Transverse colon (tissue), 3 donors: Measurements from ENCODE around the gene VPS26B.

Experiments used
- CTCF ChIP-seq, 5 experiments: fragments of 200-600 bp in 3 of 5; fragments of 450-650 bp in 2 of 5; sonication (generic) in 3 of 5; IDR thresholded peaks; 1 replicate in 2 of 5; 2 replicates in 3 of 5; pipeline ENCODE4 v1.5.1; 2016 to 2017; ENCODE audit warnings: antibody characterized with exemption in 5 of 5, inconsistent platforms in 3 of 5, mild to moderate bottlenecking in 2 of 5, moderate library complexity in 1 of 5
- EP300 ChIP-seq: sonication (generic); formaldehyde crosslinking; IDR thresholded peaks from one replicate; pipeline ENCODE4 v1.6.1; 2017; ENCODE audit warnings: antibody characterized with exemption, low read depth

GRCh38 chr11:134278356-134278755 is 53.9 kb downstream of the VPS26B start:
- TF ChIP-seq CTCF (IDR thresholded peaks at IDR 0.05) (no peak), EP300 (no peak)
